GM21390 (cell line): ENCODE measurements around the gene FRY.

Experiments
- ATAC-seq: cut with Tn5 transposase; IDR thresholded peaks from one replicate; pipeline ENCODE4 v1.9.1; 2021; ENCODE audit not compliant: unreplicated experiment

Gene FRY

GRCh38 chr13:32347651-32348050, 316.1 kb downstream of the FRY start:
- no peak for ATAC-seq
